DND-41 (cell line): ENCODE data around the gene TTYH2.
"Not testable (repeated sequence)": the region's sequence is repeated elsewhere in the genome, so short reads cannot be mapped to it uniquely, and the experiment has no call there.

ENCODE experiments used
- CTCF ChIP-seq: IDR thresholded peaks from 2 replicates; pipeline ENCODE4 v1.5.1; 2012; ENCODE audit warnings: borderline replicate concordance, low read length, moderate library complexity, mild to moderate bottlenecking; ENCODE audit not compliant: poor library complexity, severe bottlenecking; ENCODE audit errors: extremely low read depth
- EZH2 ChIP-seq: IDR thresholded peaks from 3 replicates; pipeline ENCODE4 v1.6.1; 2012; ENCODE audit warnings: borderline replicate concordance, low read depth, mild to moderate bottlenecking, moderate library complexity, low read length, inconsistent platforms; ENCODE audit not compliant: severe bottlenecking

- not testable (repeated sequence) for TF ChIP-seq CTCF, EZH2
Measured at GRCh38 chr17:74188687-74189086, 24.7 kb upstream of the TTYH2 start.
